Kidney epithelial cell (primary cell): ENCODE results near the gene UQCR10. TPM values are rescaled to one million over a fixed set of nuclear protein-coding genes. Genes with fewer than 3 reads are reported as not detected.

Experiments used
- DNase-seq: peaks from one replicate; pipeline ENCODE4 v3.0.0-alpha.2; 2010; ENCODE audit warnings: low read depth
- H3K27me3 ChIP-seq: 2 replicates; pipeline ENCODE4 v1.6.0; 2011; ENCODE audit warnings: low read length; ENCODE audit not compliant: control insufficient read depth, insufficient read depth
- H3K36me3 ChIP-seq: 2 replicates; pipeline ENCODE4 v1.5.1; 2011; ENCODE audit warnings: low read length; ENCODE audit not compliant: control insufficient read depth, insufficient read depth
- H3K4me3 ChIP-seq: 2 replicates; pipeline ENCODE4 v1.5.1; 2011; ENCODE audit warnings: low read depth, mild to moderate bottlenecking, control low read depth, low read length
- total RNA-seq: library from RNA; depleted of rRNA; stranded (reverse); fragments of >200 nt; gene quantifications from 2 replicates; pipeline ENCODE4 v1.2.3, GENCODE V29; 2015
- TF ChIP-seq, protein P1 (sequence below): IDR thresholded peaks from 2 replicates; pipeline ENCODE4 v1.5.1; 2011; ENCODE audit warnings: mild to moderate bottlenecking, moderate library complexity, low read length, control low read depth, inconsistent platforms; ENCODE audit not compliant: insufficient read depth, poor library complexity, severe bottlenecking

Gene UQCR10
- total RNA-seq, 1 donor from 2014 or later = 62.0 TPM

DNA sequence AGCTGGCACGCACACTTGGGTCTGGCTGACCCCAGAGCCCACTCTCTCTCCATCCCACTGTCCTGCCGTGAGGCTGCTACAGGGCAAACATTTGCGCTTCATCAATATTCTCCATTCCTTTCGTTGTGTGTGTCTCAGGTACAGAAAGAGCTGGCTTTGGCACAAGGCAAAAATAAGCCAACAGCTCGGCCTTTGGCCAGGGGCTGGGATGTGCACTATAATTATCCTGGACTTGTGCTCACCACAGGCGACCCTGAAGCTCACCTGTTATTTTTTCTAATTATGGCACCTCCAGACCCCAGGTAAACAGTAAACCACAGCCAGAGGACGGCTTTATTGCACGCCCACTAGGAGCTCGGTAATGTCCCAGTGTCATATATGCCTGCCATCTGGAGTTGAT, 11.3 kb upstream of the UQCR10 start:
- no peak overlapping the region for H3K4me3 ChIP-seq
- no peaks in the 10 kb centered on the region for H3K36me3 ChIP-seq
- DNase-seq = no peak
- no peaks in the 10 kb centered on the region for H3K27me3 ChIP-seq
- TF ChIP-seq, protein P1, sequence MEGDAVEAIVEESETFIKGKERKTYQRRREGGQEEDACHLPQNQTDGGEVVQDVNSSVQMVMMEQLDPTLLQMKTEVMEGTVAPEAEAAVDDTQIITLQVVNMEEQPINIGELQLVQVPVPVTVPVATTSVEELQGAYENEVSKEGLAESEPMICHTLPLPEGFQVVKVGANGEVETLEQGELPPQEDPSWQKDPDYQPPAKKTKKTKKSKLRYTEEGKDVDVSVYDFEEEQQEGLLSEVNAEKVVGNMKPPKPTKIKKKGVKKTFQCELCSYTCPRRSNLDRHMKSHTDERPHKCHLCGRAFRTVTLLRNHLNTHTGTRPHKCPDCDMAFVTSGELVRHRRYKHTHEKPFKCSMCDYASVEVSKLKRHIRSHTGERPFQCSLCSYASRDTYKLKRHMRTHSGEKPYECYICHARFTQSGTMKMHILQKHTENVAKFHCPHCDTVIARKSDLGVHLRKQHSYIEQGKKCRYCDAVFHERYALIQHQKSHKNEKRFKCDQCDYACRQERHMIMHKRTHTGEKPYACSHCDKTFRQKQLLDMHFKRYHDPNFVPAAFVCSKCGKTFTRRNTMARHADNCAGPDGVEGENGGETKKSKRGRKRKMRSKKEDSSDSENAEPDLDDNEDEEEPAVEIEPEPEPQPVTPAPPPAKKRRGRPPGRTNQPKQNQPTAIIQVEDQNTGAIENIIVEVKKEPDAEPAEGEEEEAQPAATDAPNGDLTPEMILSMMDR = no peak

DNA sequence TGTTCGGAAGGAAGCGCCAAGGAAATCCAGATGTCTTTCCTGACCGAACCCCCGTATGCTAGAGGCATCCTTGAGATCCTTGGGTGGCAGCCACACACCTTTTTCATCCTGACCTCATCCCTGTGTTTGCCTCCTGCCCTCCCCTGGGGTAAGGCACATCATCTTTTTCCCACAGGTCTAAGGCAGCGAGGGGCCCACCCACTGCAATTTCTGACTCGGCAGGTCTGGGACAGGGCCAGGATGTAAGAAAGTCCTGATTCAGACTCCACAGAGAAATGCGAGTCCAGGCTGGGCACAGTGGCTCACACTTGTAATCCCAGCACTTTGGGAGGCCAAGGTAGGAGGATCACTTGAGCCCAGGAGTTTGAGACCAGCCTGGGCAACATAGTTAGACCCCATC, 10.8 kb upstream of the UQCR10 start:
- Histone ChIP-seq H3K36me3 (no peaks in the 10 kb centered on the region), H3K27me3 (no peaks in the 10 kb centered on the region), H3K4me3 (no peak overlapping the region)
- no peak for DNase-seq
- TF ChIP-seq, protein P1 = no peak

DNA sequence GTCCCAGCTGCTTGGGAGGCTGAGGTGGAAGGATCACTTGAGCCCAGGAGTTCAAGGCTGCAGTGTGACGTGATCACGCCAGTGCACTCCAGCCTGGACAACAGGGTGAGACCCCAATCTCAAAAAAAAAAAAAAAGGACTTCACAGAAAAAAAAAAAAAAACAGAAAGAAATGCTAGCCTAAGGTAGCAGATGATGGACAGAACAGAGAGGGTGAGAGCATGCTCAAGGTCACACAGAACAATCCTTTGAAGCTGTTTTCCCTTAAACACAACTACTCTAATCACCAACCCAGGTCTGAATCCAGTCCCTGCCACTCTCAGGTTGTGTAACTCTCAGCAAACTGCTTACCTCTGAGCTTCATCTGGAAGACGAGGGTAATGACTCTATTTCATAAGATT, 10.1 kb upstream of the UQCR10 start:
- TF ChIP-seq, protein P1 = no peak
- no peak for DNase-seq
- no peak overlapping the region for H3K4me3 ChIP-seq
- no peaks in the 10 kb centered on the region for H3K36me3 ChIP-seq
- no peaks in the 10 kb centered on the region for H3K27me3 ChIP-seq

DNA sequence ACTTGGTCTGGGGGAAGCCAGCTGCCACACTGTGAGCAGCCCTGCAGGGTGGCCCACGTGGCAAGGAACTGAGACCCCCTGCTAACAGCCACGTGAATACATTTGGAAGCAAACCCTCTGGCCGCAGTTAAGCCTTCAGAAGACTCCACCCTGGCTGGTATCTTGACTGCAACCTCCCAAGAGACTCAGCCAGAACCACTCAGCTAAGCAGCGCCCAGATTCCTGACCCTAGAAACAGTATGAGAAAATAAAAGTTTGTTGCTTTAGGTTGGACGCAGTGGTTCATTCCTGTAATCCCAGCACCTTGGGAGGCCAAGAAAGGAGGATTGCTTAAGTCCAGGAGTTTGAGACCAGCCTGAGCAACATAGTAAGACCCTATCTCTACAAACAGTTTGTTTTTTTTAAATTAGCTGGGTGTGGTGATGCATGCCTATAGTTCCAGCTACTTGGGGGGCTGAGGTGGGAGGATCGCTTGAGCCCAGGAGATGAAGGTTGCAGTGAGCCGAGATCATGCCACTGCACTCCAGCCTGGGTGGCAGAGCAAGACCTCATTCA, 9.0 kb upstream of the UQCR10 start:
- DNase-seq = no peak
- TF ChIP-seq, protein P1 = no peak
- Histone ChIP-seq H3K27me3 (no peaks in the 10 kb centered on the region), H3K36me3 (no peaks in the 10 kb centered on the region), H3K4me3 (no peak overlapping the region)

DNA sequence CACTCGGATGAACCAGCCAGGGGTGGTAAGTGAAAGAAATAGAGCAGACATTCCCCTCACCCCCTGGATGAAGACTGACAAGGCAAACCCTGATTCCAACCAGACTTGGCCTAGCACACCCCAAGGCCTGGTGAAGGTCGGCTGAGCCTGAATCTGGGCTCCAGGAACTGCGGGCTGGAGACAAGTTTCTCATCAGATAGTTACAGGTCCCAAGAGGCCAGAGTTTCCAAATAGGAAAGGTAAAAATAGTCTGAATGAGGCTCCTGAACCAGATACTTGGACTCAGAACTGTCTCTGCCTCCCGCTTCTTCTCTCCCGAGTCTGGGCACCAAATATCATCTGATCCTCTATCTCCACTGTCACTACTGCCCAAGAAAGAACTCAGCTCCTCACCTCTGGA, 8.2 kb upstream of the UQCR10 start:
- TF ChIP-seq, protein P1 = no peak
- no peaks in the 10 kb centered on the region for H3K36me3 ChIP-seq
- no peak for DNase-seq

DNA sequence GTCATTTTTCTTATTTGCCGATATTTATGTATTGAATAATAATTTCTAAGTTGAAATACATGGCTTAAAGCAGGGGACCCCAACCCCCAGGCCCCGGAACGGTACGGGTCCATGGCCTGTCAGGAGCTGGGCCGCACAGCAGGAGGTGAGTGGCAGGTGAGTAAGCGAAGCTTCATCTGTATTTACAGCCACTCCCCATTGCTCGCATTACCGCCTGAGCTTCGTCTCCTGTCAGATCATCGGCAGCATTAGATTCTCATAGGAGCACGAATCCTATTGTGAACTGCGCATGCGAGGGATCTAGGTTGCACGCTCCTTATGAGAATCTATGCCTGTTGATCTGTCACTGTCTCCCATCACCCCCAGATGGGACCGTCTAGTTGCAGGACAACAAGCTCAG, 4.9 kb upstream of the UQCR10 start:
- Histone ChIP-seq H3K27me3 (no peaks in the 10 kb centered on the region), H3K4me3 (no peak overlapping the region), H3K36me3 (no peaks in the 10 kb centered on the region)
- no peak for DNase-seq
- TF ChIP-seq, protein P1 = no peak

More for the DNA sequence above, 8.2 kb upstream of the UQCR10 start:
- no peaks in the 10 kb centered on the region for H3K27me3 ChIP-seq
- no peak overlapping the region for H3K4me3 ChIP-seq
